ENCODE measurements around the gene SEC14L6.
"Not testable (repeated sequence)": the region's sequence is repeated elsewhere in the genome, so short reads cannot be mapped to it uniquely, and the experiment has no call there.

Gene SEC14L6

GRCh38 chr22:30546616-30547015, at the start of gene SEC14L6:
TSS of gene SEC14L6 (minus strand) at chr22:30546741. CDS start at chr22:30546682, 59 bp downstream.
- ATAC-seq: no peak

DNA sequence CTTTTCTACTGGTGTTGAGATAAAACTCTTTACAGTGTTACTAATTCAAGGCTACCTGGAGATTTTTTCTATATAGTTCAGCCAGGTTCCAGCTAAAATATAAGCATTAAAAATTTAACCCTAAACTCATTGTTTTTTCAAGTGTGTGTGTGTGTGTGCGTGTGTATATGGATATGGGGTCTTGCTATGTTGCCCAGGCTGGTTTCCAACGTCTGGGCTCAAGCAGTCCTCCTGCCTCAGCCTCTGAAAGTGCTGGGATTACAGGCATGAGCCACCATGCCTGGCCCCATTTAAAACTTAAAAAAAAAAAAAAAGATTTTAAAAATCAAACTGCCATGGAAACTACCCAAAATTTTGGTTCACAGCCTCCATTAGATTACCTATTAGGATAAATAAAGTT, 49.7 kb upstream of the SEC14L6 start:
- ATAC-seq: no peak

- ATAC-seq: not testable (repeated sequence)
Measured at GRCh38 chr22:30592360-30592713, 45.8 kb upstream of the SEC14L6 start.

DNA sequence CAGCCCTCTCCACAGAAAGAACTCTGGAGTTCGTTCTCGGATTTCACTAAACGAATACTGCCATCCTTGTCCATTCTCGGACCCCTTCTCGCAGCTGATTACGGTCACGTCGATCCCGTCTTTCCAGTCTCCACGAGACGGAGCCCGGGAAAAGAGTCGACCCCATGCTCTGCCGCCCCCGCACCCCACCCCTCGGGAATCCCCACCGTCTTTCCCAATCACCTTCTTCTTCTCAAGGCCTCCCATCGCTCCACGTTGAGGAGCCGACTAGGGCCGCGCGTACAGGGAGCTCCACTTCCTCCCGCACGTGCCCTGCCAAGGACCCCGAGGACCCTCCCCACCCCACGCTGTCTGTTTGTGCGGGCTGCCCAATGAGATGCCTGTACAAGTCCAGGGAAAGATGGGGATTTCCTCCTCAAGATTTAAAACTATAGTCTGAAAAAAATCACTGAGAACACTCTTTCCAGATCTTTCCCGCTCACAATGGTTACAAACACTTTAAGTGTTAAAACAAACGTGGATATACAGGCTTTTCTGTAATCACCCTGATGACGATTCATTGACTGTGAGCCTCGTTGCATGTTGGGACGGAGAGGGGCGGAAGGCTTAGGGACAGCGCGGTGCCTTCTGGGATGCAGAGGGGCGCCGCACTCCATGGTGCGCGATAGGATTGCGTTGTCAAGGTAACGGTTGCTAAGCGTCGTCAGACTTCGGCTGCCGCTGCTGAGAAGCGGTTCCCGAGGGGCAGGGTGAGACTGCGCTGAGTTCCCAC, 45.2 kb upstream of the SEC14L6 start, which contains the start of gene PES1:
Gene PES1 (minus strand): TSS at position 323 of the 772 bp plus-strand sequence. CDS start 77 bp downstream, at position 246.
- peak; percentile 100 for ATAC-seq

- ATAC-seq: no peak
Measured at GRCh38 chr22:30591191-30591587, 44.6 kb upstream of the SEC14L6 start.

- no peak for ATAC-seq
Measured at GRCh38 chr22:30586414-30586813, 39.9 kb upstream of the SEC14L6 start.

DNA sequence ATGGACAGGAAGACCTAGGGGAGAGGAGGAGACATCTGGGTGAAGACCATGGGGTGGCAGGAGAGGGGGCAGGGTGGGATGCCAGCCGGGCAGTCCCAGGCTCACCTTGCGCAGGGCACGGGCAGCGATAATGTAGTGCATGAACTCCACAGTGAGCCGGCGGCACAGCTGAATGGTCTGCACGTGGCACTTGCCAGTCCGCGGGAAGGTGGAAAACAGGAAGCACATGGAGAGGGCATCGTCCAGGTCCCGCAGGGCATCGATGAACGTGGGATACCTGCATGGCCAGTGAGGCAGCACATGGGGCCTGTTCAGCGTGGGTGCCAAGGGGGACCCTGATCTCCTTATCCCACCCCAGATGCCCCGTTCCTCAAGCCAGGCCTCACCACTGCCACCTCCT, 37.9 kb upstream of the SEC14L6 start:
- no peak for ATAC-seq

GRCh38 chr22:30582788-30583545, 36.4 kb upstream of the SEC14L6 start:
- no peak for ATAC-seq

DNA sequence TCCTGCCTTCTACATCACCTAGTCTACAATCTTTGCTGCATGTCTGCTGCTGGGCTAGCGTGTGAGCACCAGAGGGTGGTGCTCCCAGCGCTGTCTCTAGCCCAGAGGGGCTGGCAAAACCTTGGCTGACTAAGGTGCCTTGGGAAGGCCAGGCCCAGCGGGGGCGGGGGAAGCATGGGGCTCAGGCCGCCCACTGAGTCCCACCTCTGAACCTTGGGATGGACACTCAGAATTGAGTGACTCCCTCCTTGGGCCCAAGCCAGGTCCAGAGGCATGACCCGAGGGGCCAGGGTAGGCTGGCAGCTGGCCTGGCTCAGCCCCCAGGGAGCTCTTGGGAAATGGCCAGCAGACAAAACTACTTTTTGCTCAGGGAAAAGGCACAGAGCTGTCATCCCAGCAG, 35.5 kb upstream of the SEC14L6 start:
- ATAC-seq: no peak

DNA sequence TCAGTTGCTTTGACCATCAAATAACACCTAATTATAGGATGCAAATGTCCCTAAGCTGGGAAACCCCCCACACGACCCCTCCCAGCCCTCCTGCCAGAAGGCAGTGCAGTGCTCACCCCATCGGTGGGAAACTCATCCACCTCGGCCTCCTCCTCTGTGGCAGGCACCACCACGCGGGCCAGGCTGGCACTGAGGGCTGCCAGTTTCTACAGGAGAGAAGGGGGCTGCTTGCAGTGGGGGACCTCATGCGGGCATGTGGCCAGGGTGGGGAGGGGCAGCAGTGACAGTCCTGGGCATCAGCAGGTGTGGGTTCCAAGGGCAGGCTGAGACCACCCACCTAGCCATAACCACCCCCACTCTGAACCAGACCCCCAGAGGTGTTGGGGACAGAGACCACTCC, 34.4 kb upstream of the SEC14L6 start:
- ATAC-seq: no peak

DNA sequence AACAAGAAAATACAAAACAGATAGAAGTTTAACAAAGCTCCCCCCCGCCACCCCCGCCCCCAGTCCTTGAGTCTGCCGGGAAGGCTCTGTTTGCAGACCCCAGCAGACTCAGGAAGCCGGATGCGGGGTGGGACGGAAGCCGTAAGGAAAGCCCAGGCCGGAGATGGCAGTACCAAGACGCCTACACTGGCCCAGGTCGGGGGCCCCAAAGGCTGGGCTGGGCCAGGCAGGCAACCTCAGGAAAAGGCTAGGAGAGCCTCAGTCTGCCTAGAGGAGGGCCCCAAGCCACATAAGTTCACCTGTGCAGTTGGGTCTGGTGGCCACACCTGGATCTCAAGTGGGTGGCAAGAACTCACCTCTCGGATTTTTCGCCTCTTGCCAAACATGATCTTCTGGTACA, 31.9 kb upstream of the SEC14L6 start:
- ATAC-seq: no peak

DNA sequence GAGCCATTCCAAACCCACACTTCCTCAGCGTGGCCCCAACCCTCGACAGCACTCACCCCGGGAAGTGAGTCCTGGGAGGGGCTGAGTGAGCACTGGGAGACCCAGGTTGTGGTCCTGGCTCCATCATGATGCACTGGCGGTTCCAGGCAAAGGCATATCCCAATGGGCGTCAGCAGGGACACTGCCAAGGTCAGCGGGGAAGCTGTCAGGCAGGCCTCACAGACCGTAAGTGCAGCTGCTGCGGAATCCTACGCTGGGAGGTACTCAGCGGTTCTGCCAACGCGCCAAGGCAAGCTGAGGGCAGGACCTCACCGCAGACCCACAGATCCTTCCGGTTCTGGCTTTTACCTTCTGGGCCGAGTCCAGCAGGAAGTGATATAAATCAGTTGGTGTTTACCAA, 29.3 kb upstream of the SEC14L6 start:
- peak in 1 of 2 donors; percentile 9 for ATAC-seq

DNA sequence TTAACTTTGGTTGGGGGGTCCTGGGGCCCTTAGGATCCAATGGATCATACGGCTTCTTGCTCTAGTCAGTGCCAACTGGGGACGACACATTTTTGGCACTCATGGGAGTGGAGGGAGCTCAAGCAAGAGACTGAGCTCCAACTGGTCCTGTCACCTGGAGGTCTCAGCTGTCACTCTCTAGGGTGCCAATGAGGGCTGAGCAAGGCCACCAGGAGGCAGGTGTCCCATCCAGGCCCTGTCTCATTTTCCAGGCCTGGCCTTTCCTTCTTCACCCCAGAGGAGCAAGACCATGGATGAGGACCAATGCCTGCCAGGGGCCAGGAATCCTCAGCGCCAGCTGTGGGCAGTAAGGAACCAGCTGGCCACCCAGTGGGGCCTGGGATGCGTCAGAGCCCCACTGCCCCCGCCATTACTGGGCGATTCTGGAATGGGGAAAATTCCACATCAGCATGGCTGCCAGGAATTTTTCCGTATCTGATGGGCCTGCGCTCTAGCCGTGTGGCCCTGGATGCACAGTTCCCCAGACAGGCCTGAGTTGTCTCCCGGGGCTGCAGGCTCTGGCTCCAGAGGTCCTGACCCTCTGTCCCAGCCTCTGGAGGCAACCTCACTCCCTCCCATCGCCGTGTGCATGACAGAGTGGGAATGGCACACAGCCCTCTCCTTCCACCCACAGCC, 28.6 kb upstream of the SEC14L6 start:
- no peak for ATAC-seq

GRCh38 chr22:30574095-30574981, 27.8 kb upstream of the SEC14L6 start, which contains the start of gene GAL3ST1:
TSS of gene GAL3ST1 (minus strand) at chr22:30574665. CDS start at chr22:30557392, 17,273 bp downstream.
- ATAC-seq: peak in 1 of 2 donors; percentile 22

DNA sequence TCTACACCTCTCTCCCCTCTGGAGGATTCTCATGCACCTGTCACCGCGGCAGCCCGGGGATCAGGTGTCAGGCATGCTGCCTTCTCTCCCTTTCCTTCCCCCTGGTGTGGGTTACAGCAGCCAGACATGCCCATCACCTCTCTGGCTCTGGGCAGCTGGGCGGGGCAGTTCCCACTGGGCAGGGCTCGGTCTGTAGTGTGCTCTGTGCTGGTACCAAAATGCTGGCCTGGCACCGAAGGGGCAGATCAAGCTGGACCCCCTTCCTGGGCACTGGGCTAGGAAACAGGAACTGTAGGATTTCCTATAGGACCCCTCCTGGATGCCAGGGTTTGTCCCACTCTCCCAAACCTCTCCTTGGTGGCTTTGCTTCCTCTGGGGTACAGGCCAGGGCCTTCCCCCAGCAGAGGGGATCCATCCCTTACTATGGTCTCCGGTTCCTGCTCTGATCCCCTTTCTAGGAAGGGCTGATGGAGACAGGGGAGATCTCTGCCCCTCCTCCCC, 27.1 kb upstream of the SEC14L6 start:
- no peak for ATAC-seq

GRCh38 chr22:30572840-30573593, 26.5 kb upstream of the SEC14L6 start:
- no peak for ATAC-seq

GRCh38 chr22:30572210-30572609, 25.7 kb upstream of the SEC14L6 start:
- ATAC-seq: no peak

- ATAC-seq: no peak
Measured at GRCh38 chr22:30569674-30570202, 23.2 kb upstream of the SEC14L6 start.

GRCh38 chr22:30568137-30568805, 21.7 kb upstream of the SEC14L6 start:
- ATAC-seq: no peak

GRCh38 chr22:30567277-30567676, 20.7 kb upstream of the SEC14L6 start:
- ATAC-seq: not testable (repeated sequence)
